GM19193 (cell line): ENCODE measurements around the gene DUSP28.

Experiments
- POLR2A ChIP-seq: IDR thresholded peaks from 4 replicates; pipeline ENCODE4 v1.6.1; 2011; ENCODE audit not compliant: insufficient read depth, insufficient read length; ENCODE audit errors: extremely low read depth

The DUSP28 gene

DNA sequence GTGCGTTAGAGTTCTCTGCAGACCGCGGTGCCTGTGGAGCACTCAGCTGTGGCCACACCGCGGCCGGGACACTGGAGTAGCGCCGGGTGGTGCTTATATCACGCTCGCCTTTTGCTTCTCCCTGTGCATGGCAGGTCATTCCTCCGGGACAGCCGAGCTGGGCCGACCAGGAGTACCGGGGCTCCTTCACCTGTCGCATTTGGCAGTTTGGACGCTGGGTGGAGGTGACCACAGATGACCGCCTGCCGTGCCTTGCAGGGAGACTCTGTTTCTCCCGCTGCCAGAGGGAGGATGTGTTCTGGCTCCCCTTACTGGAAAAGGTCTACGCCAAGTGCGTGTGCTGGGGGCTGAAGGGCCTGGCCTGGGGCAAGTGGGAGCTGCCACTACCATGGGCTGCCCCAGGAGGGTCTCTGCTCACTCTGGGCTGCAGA is 30.5 kb downstream of the DUSP28 start:
- TF ChIP-seq POLR2A, result no peak

DNA sequence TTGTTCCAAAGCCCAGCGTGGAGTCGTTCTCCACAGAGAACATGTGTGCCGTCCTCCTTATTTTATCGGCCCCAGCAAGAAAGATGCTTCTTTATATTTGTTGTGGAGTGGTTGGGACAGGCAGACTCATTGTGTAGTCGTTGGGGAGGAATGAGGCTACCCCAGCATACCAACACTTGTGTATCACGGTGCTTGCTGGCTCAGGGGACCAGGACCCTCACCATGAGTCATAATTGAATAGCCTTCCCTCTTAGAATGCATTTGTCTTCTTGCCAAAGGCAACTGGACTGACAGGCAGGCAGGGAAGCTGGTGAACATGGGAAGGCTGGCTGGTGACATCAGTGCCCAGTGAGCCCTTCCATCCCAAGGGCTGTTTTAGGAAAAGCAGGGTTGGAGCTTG is 31.1 kb downstream of the DUSP28 start:
- no peak for TF ChIP-seq POLR2A

GRCh38 chr2:240591784-240592183 is 31.6 kb downstream of the DUSP28 start:
- TF ChIP-seq POLR2A, result no peak

DNA sequence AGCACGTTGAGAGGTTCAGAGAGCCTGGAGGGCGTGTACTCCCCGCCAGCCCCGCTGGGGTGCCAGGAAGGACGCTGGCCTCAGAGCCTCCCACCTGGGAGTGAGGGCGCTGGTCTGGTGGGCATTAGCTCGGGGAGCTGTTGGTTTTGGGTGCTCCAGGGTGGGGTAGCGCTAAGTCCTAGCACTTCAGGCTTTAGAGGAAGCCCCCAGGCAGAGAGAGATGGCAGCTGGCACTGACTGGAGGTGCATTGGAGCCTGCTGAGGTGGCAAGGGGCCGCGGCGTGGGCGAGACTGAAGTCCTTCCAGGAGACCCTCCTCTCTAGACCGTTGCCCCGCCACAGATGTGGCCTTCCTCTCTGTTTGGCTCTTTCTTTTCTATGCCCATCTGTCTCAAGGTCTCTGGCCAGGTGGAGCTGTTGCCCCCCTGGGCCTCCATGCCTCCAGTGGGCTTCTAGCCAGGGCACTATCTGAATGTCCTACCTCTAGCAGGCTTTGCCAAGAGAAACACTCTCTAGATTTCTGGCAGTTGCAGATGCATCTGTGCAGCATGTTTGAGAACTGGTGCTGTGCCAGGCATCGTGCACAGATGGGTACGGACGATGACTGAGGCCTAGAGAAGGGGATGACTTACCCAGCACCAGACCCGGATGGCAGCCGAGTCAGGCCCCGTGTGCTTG is 33.0 kb downstream of the DUSP28 start:
- TF ChIP-seq POLR2A, result no peak

- no peak for TF ChIP-seq POLR2A
These were observed 33.7 kb downstream of the DUSP28 start for GRCh38 chr2:240593703-240594451.

- TF ChIP-seq POLR2A, result no peak
These were observed 34.6 kb downstream of the DUSP28 start for GRCh38 chr2:240594511-240595380.

DNA sequence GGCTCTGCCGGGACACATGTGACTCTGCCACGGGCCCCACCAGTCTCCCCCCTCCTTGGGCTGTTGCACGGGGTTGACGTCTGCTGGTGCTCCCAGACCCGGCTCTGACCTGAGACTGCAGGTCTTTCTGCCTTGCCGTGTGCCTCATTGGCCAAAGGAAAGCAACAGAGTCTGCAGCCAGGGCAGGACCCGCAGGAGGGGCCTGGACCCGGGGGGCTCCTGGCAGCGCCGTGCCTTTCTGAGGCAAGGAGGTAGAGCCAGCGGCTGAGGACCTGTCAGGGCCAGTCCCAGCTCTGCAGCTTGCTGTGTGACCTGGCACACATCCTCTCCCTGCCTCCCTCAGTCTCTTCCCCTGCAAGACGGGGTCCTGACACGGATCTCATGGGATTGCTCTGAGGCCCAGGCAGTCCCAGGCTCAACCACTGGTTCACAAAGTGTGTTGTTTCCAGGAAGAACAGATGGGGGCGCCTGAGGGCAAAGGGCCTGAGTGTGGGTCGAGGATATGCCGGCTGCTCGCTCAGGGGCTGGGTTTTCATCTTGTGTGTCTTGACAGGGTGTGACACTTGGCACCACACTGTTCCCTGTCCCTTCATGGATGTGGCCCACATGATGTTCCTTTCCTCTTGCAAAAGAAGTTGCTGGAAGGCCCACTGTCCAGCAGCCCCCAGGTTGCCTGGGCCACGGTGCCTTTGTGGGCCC is 35.4 kb downstream of the DUSP28 start:
- no peak for TF ChIP-seq POLR2A

- TF ChIP-seq POLR2A, result no peak
These were observed 35.9 kb downstream of the DUSP28 start for GRCh38 chr2:240596080-240596460.

DNA sequence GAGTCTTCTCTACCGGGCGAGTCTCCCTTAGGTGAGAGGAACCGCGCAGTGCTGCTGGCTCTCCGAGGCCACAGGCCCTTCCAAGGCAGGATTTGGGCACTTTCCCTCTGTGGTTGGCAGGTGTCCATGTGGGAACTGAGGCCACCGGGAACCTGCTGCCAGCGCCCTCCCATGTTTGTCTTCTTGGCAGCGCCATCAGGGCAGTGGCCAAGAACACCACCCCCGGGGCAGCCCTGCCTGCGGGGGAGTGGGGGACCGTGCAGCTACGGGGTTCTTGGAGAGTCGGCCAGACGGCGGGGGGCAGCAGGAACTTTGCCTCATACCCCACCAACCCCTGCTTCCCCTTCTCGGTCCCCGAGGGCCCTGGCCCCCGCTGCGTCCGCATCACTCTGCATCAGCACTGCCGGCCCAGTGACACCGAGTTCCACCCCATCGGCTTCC is 36.4 kb downstream of the DUSP28 start:
- TF ChIP-seq POLR2A, result no peak

DNA sequence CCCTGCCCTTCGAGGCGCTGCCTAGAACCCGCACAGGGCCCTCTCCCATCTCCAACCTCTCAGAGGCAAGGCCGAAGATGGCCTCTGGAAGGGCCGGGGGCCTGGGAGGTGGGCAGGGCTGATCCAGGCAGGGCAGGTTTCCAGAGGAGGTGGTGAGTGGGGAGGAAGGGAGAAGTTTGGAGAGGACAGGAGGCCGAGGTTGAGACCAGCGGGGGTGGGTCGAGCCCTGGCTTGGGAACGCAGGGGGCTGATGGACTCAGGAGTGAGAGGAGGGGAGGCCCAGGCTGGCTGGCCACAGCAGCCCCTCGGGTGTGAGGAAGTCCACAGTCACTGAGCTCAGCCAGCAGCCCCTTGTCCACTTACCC is 36.9 kb downstream of the DUSP28 start:
- TF ChIP-seq POLR2A, result no peak

GRCh38 chr2:240597419-240598181 is 37.4 kb downstream of the DUSP28 start:
- no peak for TF ChIP-seq POLR2A

DNA sequence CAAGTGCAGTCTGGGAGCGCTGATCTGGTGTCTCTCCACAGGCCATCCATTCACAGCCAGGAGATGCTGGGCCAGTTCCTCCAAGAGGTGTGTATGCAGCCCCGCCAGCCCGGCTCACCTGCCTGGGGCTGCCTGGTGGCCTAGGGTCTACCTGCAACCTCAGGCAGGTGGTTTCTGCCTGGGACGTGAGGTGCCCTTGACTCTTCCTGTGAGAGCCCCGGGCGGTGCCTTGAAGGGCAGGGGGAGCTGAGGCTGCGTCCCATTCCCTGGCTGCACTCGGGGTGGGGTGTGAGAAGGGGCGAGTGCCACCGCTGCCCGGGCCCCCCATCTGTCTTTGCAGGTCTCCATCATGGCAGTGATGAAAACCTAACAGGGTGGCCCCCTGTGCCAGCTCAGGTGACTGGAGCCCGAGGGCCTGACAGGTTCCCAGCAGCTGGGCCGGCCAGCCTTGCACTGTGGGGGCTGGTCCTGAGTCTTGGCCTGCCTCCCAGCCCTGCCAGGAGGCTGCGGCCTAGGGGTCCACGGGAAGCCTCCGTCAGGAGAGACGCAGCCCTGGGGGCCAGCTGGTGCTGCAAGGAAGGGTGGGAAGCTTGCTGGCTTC is 38.3 kb downstream of the DUSP28 start:
- no peak for TF ChIP-seq POLR2A

GRCh38 chr2:240599141-240599583 is 39.0 kb downstream of the DUSP28 start:
- no peak for TF ChIP-seq POLR2A
